Astrocyte of the hippocampus (primary cell): Measurements from ENCODE around the gene SMIM38.

ENCODE experiments used
- DNase-seq: peaks from one replicate; pipeline ENCODE4 v3.0.0; 2011; ENCODE audit warnings: low read depth, low spot score

Gene SMIM38

DNA sequence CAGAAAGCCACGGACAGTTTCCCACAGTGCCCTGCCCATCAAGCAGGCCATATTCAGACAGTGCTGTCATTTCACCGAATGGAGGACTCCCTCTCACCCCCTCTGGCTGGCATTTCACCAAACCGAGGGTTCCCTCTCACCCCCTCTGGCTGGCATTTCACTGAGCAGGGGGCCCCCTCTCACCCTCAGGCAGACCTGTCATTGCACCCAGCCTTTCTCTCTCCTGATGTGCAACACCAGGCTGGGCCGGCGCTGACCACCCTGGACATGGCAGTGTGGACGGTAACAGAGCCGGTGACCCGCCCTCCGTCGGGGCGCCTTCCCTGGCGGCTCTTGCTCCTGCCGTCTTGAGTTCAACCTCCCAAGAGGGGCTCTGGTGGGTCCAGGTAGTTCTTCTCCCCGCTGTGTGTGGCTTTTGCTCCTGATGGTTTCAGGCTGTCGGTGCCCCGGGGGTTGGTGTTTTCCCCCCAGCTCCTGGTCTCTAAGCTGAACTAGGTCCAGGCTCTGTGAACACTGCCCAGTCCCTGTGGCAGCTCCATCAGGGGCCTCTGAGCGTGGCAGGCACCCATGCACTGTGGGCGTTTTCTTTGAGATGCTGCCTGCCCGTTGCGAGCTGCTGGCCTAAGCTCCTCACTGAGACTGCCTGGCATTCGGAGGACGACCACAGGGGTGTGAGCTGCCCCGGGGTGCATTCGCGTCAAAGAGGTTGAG, 46.9 kb downstream of the SMIM38 start:
- DNase-seq: no peak

DNA sequence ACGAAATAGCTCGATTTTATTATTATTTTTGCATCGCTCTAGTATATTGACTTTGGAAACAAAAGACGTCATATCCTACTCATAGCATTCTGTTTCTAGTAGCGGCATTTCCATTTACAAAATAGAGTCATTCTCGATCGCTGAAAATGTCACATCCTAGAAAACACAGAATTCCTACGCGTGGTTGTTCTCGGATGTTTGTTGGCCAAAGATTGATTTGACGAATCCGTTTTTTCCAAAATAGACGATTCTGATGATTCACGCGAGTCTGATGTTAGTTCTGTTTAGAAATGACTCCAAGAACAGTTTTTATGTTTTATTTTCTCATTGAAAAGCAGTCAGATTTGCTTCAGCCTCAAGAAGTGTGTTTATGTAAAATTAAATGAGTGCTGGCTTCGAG, 47.6 kb downstream of the SMIM38 start:
- no peak for DNase-seq

DNA sequence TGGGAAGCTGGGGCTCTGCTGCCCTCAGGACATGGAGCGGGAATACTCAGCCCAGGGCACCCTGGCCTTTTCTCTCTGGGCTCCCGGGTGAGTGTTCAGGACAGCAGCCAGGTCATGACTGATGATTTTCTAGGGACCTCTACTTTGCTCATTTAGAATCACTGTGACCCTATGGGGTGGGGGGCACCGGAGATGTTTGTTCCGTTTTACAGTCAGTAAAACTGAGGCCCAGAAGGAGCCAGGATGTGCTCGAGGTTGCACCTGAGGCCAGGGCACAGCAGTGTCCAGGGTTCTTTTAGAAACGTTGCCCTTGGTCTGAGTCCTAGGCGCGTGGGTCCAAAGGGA, 48.1 kb downstream of the SMIM38 start:
- DNase-seq: no peak

DNA sequence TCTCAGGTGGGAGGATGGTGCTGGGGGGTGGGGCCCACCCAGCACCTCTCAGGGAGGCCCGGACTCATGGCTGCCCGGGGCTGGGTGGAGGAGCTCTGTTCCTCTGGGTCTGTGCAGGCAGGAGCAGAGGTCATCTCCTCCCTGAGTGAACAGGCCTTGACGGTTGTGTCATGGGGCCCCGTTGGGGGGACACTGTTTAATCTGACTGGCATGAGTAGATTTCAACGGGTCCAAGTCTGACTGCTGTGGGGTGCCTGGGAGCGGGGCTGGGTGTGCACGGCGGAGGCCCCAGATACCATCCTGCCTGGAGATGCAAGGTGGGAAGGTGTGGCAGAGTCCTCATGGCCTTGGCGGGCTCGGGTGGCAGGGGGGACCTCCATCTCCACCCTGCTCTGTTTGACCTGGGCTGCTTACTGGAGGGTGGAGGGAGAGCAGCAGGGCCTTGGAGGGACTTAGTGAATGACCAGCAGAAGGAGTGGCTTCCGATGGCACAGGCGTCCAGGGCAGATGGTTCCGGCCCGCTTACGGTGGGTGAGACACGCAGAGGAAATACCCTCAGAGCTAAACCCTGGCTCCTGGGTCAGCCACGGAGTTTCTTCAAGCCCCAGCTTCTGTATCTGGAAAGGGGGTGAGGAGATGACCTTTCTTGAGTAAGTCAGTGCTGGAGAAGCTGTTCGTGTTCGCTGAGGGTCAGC, 48.7 kb downstream of the SMIM38 start:
- no peak for DNase-seq

DNA sequence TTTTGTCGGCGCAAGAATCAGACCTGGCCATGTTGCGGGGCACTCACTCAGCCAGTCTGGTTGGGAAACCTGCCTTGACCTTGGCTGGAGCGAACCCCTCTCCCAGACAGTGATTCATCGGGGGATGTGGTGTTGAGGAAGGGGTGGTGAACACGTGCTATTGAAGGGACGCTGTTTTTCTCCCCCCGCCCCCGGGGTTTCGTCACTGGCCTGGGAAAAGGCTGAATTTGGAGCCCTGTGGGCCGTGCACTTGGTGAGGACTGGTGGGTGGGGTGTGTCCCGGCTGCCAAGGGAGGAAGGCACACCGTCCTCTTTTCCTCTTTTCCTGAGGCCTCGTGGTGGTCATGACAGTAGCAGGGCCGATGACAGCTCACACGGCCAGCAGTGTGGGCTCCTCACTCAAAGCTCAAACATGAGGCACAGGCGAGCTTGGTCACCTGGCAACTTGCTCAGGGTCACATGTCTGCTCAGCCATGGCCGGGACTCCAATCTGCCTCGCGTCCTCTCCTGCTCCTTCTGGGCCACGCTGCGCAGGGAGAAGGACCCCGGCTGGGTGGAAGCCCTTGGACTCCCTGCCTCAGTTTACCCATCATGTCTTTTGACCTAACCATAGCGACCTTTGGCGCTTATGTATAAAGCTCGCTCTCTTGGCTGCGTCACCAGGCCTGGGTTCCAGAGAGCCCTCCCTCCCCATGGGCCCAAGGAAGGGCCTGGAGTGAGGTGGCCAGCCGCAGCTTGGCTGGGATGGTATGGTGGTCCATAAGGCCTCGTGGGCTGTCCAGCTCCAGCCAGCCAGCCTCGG, 49.4 kb downstream of the SMIM38 start:
- no peak for DNase-seq
